ENCODE measurements around the gene VPS39.

The VPS39 gene

DNA sequence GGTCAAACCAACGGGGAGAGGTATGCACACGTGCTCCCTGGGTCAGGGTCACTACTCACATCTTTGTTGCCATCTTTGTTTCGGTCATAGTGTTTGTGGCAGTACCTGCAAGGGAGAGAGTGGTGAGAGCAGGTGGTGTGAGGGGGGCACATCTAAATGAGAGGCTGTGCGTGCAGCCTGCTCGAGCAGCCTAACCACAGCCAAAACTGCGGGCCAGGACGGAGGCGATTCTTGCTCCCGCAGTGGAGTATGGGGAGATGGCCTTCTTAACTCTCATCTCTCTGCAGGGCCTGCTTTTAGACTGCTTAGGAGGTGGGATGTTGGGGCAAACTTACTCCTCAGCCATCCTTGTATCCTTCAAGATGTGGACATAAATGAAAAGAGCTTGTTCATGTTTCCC lies 44.8 kb downstream of the VPS39 start:
- H3K4me3 ChIP-seq (ENCODE audit: low read length) = no peak overlapping the region
- H3K27me3 ChIP-seq (ENCODE audit: control insufficient read depth, low read length) = no peaks in the 10 kb centered on the region
- no peaks in the 10 kb centered on the region for H3K79me2 ChIP-seq (ENCODE audit: control insufficient read depth, low read length)
- no peaks in the 10 kb centered on the region for H3K9me3 ChIP-seq (ENCODE audit: control insufficient read depth, insufficient read depth, low read length)
- H3K4me2 ChIP-seq (ENCODE audit: low read length) = no peak overlapping the region
- H3F3A ChIP-seq (ENCODE audit: control insufficient read depth, insufficient read depth) = no peaks in the 10 kb centered on the region
- H3K36me3 ChIP-seq (ENCODE audit: control insufficient read depth, low read length) = peaks cover 83% of the 10 kb centered on the region
- TF ChIP-seq, protein P1, sequence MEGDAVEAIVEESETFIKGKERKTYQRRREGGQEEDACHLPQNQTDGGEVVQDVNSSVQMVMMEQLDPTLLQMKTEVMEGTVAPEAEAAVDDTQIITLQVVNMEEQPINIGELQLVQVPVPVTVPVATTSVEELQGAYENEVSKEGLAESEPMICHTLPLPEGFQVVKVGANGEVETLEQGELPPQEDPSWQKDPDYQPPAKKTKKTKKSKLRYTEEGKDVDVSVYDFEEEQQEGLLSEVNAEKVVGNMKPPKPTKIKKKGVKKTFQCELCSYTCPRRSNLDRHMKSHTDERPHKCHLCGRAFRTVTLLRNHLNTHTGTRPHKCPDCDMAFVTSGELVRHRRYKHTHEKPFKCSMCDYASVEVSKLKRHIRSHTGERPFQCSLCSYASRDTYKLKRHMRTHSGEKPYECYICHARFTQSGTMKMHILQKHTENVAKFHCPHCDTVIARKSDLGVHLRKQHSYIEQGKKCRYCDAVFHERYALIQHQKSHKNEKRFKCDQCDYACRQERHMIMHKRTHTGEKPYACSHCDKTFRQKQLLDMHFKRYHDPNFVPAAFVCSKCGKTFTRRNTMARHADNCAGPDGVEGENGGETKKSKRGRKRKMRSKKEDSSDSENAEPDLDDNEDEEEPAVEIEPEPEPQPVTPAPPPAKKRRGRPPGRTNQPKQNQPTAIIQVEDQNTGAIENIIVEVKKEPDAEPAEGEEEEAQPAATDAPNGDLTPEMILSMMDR (IDR thresholded peaks at IDR 0.05; ENCODE audit: low read depth, low read length, poor library complexity, severe bottlenecking) = no peak
- TF ChIP-seq EZH2phosphoT487 (IDR thresholded peaks at IDR 0.05; ENCODE audit: borderline replicate concordance, low read length) = no peak
- no peaks in the 10 kb centered on the region for H3K9me2 ChIP-seq (replicated peaks; ENCODE audit: control insufficient read depth, low read length)
- no peaks in the 10 kb centered on the region for H4K20me1 ChIP-seq (ENCODE audit: control insufficient read depth, insufficient read depth, low read depth, low read length)
- no peak overlapping the region for H3K27ac ChIP-seq (ENCODE audit: low read depth, low read length)
- no peaks in the 10 kb centered on the region for H3K4me1 ChIP-seq (ENCODE audit: control insufficient read depth, low read length)

DNA sequence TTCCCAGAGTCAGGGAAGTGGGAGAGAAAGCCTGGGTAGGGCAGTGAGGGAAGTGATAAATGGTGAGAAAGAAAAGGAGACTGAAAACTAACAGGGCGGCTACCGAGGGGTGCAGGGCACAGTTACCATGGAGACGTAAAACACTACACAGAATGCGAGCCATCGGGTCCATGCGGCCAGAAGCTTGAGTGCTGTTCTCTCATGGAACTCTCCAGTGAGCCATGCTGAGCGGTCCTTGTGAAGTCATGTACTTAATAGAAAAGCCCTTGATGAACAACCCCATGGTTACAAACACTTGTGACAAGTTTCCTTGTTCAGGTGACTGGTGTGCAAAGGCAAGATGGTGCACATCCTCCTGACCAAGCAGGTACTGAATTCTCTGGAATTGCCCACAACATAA lies 48.0 kb downstream of the VPS39 start:
- Histone ChIP-seq H3K79me2 (ENCODE audit: control insufficient read depth, low read length) (no peaks in the 10 kb centered on the region), H3K4me3 (ENCODE audit: low read length) (no peak overlapping the region), H3K4me1 (ENCODE audit: control insufficient read depth, low read length) (no peaks in the 10 kb centered on the region), H3K9me2 (replicated peaks; ENCODE audit: control insufficient read depth, low read length) (no peaks in the 10 kb centered on the region), H3K9me3 (ENCODE audit: control insufficient read depth, insufficient read depth, low read length) (no peaks in the 10 kb centered on the region), H4K20me1 (ENCODE audit: control insufficient read depth, insufficient read depth, low read depth, low read length) (no peaks in the 10 kb centered on the region), H3F3A (ENCODE audit: control insufficient read depth, insufficient read depth) (no peaks in the 10 kb centered on the region), H3K27ac (ENCODE audit: low read depth, low read length) (no peak overlapping the region), H3K27me3 (ENCODE audit: control insufficient read depth, low read length) (no peaks in the 10 kb centered on the region), H3K4me2 (ENCODE audit: low read length) (no peak overlapping the region), H3K36me3 (ENCODE audit: control insufficient read depth, low read length) (peaks cover 55% of the 10 kb centered on the region)
- TF ChIP-seq EZH2phosphoT487 (IDR thresholded peaks at IDR 0.05; ENCODE audit: borderline replicate concordance, low read length) = no peak
- TF ChIP-seq, protein P1 (IDR thresholded peaks at IDR 0.05; ENCODE audit: low read depth, low read length, poor library complexity, severe bottlenecking) = no peak

DNA sequence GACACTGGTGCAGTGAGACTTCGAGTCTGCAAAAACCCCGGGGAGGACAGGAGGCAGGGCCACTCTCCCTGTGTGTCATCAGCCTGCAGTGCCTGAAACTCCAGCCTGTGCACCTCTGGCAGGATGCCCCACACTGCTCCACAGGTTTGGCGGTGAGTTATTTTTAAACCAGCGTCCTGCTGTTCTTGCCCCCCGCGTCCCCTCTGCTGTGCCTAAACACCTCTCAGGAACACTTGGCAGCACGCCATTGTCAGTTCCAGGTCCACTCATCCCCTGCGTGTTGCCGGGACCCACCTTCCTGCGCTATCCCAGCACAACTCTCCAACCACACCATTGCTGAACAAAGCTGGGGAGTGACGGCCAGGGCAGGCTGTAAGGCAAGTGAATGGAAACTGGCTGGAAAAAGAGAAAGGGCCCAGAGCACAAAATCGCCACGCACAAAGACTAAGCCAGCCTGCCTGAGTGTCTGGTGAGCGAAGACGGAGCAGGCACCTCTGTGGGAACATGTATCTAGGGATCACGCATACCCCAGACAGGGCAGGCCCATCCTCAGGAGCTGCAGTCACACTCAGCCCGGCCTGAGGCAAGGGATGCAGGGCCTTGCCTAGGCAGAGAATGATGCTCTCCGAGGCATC lies 48.6 kb downstream of the VPS39 start:
- no peak overlapping the region for H3K4me3 ChIP-seq (ENCODE audit: low read length)
- H3K27ac ChIP-seq (ENCODE audit: low read depth, low read length) = no peak overlapping the region
- H4K20me1 ChIP-seq (ENCODE audit: control insufficient read depth, insufficient read depth, low read depth, low read length) = no peaks in the 10 kb centered on the region
- no peaks in the 10 kb centered on the region for H3F3A ChIP-seq (ENCODE audit: control insufficient read depth, insufficient read depth)
- H3K9me2 ChIP-seq (replicated peaks; ENCODE audit: control insufficient read depth, low read length) = no peaks in the 10 kb centered on the region
- H3K27me3 ChIP-seq (ENCODE audit: control insufficient read depth, low read length) = no peaks in the 10 kb centered on the region
- no peaks in the 10 kb centered on the region for H3K9me3 ChIP-seq (ENCODE audit: control insufficient read depth, insufficient read depth, low read length)
- peaks cover 48% of the 10 kb centered on the region for H3K36me3 ChIP-seq (ENCODE audit: control insufficient read depth, low read length)
- H3K4me1 ChIP-seq (ENCODE audit: control insufficient read depth, low read length) = no peaks in the 10 kb centered on the region
- no peaks in the 10 kb centered on the region for H3K79me2 ChIP-seq (ENCODE audit: control insufficient read depth, low read length)
- TF ChIP-seq, protein P1 (IDR thresholded peaks at IDR 0.05; ENCODE audit: low read depth, low read length, poor library complexity, severe bottlenecking) = no peak
- no peak for TF ChIP-seq EZH2phosphoT487 (IDR thresholded peaks at IDR 0.05; ENCODE audit: borderline replicate concordance, low read length)
- no peak overlapping the region for H3K4me2 ChIP-seq (ENCODE audit: low read length)
